Skin epidermis (tissue), 12 donors: Measurements from ENCODE around the gene IMPG1.

Experiments used
- H3K27ac ChIP-seq, 21 experiments: fragments of 200-600 bp; sonication (generic) in 11 of 21; one replicate each; pipeline ENCODE4 v1.5.0; 2020; ENCODE audit warnings: mild to moderate bottlenecking in 3 of 21, inconsistent platforms in 2 of 21, moderate library complexity in 2 of 21
- H3K4me3 ChIP-seq, 7 experiments: fragments of 200-600 bp; sonication (generic) in 2 of 7; one replicate each; pipeline ENCODE4 v1.5.0; 2020; ENCODE audit warnings: inconsistent platforms in 2 of 7, mild to moderate bottlenecking in 2 of 7, moderate library complexity in 1 of 7

Gene IMPG1, protein sequence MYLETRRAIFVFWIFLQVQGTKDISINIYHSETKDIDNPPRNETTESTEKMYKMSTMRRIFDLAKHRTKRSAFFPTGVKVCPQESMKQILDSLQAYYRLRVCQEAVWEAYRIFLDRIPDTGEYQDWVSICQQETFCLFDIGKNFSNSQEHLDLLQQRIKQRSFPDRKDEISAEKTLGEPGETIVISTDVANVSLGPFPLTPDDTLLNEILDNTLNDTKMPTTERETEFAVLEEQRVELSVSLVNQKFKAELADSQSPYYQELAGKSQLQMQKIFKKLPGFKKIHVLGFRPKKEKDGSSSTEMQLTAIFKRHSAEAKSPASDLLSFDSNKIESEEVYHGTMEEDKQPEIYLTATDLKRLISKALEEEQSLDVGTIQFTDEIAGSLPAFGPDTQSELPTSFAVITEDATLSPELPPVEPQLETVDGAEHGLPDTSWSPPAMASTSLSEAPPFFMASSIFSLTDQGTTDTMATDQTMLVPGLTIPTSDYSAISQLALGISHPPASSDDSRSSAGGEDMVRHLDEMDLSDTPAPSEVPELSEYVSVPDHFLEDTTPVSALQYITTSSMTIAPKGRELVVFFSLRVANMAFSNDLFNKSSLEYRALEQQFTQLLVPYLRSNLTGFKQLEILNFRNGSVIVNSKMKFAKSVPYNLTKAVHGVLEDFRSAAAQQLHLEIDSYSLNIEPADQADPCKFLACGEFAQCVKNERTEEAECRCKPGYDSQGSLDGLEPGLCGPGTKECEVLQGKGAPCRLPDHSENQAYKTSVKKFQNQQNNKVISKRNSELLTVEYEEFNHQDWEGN

DNA sequence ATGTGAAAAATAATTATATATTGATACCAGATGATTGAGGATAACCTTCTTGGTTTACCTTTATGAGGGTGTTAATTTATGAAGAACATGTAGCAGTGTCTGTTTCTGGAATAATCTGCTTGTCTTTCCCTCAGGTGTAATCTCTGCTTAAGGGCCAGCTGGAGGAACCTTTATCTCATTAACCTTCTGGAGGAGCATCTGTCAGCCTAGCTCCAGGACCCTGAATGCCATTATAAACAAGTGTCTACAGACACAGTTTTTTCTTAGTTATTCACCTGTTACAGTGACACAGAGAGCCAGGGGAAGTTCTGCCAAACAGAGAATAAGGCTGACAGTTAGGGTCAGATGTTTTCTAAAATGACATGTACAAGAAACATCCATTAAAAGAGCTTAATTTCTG lies at the start of gene IMPG1:
Gene IMPG1, minus strand, starts transcription at position 101 of the 400 bp plus-strand sequence. CDS start 174 bp downstream, outside the sequence.
- Histone ChIP-seq H3K27ac (no peak within 1 kb of the TSS), H3K4me3 (no peak within 1 kb of the TSS)

DNA sequence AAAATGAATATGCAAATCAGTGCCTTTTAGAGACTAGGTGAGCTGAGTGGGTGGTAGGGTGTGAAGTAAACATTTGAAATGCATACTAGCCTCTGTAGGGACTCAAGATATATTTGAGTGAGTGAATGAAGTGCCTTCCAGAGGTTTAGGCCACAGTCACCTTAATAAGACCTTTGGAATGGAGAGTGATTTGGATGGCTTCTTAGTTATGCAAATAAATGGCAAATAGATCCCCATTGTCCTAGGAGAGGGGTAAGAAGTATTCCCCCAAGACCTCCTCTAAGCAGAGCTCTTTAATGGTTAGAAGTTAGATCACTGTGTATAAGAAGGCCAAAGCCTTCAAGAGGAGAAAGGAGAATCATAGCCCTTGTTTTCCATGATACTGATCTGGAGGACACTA lies 47.8 kb upstream of the IMPG1 start:
- Histone ChIP-seq H3K4me3 (no peak overlapping the region), H3K27ac (no peak overlapping the region)

DNA sequence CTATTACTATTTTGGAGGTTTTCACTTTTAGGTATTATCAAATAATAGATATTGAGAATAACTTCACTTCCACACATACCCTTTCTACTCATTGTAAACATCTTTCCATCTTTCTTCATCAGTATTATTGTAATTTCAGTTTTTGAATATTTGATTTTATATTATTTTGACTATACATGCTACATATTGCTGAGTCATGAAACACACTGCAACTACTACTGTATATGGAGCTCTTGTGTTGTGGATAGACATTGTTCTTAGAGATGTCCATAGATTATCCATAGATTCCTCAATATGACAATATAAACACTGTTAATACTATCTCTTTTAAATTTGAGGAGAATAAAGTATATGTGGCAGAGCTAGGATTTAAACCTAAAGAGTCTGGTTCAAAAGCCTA lies 819 bp upstream of the IMPG1 start:
- no peak overlapping the region for H3K27ac ChIP-seq

DNA sequence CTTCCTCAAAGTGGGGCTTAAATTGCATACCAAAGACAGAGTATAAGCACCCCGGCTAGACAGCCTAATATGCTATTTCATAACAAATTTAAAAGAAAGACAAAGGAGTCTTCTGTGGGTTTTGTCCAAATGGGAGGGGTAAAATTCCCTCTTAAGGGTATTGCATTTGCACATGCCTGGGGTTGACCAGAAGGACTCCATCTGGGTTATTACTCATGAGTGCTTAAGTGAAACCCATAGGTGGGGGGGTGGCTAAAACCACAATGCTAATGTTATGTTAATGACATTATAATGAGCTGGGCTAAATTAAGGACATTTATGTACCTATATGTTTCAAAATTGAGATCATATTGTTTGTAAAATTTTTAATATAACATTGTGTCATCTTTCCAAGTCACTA lies 15.0 kb downstream of the IMPG1 start:
- Histone ChIP-seq H3K27ac (no peak overlapping the region), H3K4me3 (no peak overlapping the region)

More for the DNA sequence above, 819 bp upstream of the IMPG1 start:
- no peak overlapping the region for H3K4me3 ChIP-seq

DNA sequence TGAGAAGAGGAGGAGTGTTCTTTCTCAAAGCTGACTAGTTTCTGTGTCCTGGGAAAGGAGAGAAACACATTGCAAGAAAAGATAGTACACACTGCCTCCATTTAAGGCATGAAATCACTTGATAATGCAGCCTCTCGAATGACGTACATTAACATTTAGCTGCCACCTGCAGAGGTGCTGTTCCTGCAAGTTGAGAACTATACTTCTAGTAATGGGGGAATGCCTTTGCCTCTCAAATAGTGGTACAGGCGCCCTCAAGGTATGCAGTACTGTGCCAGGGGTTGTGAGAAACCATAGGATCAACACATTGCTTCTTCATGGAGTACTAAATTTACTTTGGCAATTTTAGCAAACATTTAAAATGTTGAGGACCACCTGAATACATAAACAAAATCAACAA lies 20.1 kb downstream of the IMPG1 start:
- Histone ChIP-seq H3K4me3 (no peak overlapping the region), H3K27ac (no peak overlapping the region)

DNA sequence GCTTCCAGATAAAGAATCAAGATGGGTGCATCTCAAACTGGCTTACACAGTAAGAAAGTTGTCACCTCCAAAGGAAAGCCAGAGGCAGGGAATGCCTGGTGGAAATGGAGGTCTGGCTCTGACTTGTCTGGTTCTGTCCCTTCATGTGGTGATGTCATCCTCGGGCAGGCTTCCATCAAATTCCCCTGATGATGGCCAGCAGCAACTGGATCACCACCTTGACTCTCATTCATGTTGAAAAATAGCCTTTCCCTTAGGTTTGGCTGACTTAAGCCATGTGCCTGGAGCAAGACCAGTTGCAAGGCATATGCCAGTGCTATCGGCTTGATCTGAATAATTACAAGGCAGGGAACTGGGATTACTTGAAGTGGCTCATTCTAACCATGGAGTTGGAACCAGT lies 28.8 kb downstream of the IMPG1 start:
- Histone ChIP-seq H3K4me3 (no peak overlapping the region), H3K27ac (no peak overlapping the region)

DNA sequence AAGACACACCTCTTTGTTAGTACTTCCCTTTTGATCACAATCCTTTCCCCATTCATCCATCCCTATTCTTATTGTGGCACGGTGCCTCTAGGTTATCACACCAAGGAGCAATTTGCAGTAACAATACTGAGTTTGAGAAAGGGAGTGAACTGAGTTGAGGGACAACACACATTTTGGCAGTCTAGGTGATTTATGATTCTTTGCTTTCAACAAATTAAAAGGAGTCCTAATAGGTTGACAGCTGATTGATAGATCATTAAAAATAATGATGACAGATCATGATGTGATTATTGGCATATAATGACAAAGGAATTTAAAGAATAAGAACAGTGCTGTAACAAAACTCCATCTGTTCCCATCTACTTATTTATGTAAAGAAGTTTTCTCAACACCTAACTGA lies 36.7 kb downstream of the IMPG1 start:
- Histone ChIP-seq H3K27ac (no peak overlapping the region), H3K4me3 (no peak overlapping the region)

DNA sequence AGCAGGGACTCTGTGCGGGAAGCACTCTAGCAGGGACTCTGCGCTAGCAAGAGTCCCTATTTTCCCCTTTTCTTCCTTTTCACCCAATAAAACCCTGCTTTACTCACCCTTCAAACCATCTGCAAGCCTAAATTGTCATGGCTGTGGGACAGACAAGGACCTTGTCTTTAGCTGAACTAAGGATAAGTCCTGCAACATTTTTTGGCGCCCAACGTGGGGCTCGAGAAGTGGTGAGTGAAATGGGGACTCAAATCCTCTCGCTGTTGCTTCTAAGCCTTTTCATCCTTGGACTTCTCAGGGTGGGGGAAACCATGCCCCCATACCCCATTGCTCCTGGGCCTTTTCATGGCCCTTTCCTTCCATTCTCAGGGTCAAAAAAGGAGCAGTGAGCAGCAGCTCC lies 46.4 kb downstream of the IMPG1 start:
- no peak overlapping the region for H3K27ac ChIP-seq
- no peak overlapping the region for H3K4me3 ChIP-seq

DNA sequence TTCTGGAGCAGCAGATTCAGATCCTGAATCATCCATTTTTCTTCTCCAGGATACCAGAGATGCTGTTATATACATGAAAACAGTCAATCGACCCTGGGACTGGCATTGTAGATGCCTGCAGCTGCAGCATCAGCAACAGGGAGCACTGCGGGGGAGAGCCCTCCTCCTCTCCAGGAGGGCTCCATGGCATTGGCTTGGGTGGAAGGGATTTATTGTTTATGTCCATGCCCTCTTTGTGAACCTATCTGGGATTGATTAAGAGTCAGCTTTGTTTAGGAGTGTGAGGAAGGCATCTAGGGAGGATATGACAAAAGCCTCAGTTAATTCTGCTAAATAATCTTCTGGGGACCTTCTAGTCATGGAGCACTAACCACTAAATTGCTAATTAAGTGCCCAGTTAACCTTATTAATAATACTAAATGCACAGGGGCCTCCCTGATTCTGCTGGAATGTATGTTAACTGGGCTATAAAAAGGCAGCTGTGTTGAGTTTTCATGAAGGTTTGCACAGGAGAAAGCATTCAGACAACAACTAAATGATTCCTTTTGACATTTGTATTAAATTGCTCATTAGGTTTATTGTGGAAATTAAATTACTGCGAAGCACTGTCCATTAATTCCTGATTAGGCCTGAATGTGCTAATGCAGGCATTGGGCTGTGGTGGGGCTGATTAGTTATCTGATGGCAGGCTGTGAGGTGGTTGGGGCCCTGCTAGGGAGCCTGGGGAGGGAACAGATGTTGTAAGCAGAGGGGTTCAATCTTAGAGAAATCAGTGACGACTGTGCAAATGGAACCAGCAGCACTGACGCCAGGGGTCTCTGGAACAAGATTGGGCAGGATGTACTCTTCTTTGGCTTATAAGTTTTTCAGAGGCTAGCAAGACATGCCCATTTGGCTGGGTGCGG lies 57.6 kb downstream of the IMPG1 start:
- no peak overlapping the region for H3K27ac ChIP-seq
- no peak overlapping the region for H3K4me3 ChIP-seq

DNA sequence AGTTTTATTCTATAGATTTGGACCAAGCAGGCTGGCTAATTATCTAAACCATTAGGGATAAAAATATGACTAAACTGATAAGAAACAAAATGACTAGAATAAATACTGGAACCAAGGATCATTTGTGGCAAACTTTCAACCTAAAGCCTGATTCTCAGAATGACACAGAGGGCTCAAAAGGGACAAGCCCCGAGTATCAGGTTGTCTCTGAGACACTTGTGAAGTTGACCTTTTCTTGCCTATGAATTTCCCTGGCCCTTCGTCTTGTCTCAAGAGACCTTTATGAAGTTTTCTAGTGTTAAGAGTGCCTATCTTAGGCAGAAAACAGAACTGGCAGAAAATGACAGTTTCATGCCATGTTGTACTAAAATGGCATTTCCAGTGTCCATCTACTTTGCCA lies 68.3 kb downstream of the IMPG1 start:
- Histone ChIP-seq H3K27ac (no peak overlapping the region), H3K4me3 (no peak overlapping the region)

DNA sequence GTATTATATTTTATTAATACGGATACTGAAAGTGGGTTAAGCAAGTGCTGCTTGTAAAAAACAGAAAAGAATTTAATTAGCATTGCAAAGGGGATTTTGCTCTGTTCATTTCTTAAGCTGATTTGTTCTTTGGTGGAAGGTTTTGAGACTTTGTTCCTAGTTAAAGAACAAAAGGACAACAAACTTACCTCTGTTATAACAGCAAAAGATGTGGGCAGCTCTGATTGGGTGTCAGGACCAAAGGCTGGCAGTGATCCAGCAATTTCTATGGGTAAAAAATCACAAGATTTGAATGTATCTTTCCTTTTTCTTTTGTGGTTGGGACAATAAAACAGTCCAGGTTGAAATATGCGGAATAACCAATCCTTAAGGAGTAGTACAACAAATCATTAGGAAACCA lies 68.8 kb downstream of the IMPG1 start:
- Histone ChIP-seq H3K27ac (no peak overlapping the region), H3K4me3 (no peak overlapping the region)

DNA sequence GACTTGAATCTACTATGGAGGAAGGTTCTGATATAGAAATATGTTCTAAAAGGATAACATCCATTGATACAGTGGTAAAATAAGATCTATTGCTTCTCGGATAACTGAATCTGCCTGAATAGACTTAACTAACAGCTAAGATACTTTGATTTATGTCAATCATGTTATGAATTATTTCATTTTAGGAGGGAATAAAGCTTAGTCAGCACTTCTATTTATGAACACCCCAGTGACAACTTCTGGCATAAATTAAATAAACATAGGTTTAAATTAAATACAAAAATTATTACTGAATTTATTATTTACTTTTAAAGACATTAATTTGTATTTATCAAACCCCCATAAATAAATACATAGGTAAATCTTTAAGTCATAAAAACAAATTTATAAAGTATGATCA lies 69.3 kb downstream of the IMPG1 start:
- Histone ChIP-seq H3K4me3 (no peak overlapping the region), H3K27ac (no peak overlapping the region)

DNA sequence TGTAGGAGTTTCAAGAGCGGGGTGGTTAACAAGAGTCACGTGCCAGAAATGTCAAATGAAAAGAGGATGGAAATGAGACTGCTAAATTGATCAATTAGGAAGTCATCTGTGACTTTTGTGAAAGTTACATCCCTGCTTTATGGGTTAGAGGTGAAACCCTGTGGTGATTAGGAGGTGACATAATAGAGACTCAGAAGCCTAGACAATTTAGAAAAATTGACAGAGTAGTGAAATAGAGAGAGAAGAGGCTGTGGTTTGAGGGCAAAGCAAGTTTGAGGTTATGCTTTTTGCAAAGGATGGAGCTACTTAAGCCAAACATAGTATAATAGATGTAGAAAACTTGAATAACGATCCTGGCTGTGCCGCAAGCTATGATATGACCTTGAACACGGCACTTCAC lies 71.8 kb downstream of the IMPG1 start:
- Histone ChIP-seq H3K27ac (no peak overlapping the region), H3K4me3 (no peak overlapping the region)

DNA sequence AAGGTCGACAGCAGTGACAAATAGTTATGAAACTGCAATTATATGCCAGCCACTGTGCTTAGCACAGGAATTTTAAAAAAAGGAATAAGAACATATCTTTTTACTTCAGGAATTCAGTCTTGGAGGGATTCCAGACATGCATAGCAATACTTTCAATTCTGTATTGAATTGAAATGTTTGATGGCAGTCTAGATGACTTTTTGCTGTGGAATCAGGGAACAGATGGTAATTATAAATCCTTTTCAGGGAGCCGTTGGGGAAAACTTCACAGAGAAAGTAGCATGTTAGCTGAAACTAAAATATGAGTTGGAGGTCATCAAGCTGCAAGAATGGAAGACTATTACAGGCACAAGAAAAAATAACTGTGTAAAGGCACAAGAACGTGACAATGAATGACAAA lies 74.8 kb downstream of the IMPG1 start:
- no peak overlapping the region for H3K4me3 ChIP-seq
- no peak overlapping the region for H3K27ac ChIP-seq

DNA sequence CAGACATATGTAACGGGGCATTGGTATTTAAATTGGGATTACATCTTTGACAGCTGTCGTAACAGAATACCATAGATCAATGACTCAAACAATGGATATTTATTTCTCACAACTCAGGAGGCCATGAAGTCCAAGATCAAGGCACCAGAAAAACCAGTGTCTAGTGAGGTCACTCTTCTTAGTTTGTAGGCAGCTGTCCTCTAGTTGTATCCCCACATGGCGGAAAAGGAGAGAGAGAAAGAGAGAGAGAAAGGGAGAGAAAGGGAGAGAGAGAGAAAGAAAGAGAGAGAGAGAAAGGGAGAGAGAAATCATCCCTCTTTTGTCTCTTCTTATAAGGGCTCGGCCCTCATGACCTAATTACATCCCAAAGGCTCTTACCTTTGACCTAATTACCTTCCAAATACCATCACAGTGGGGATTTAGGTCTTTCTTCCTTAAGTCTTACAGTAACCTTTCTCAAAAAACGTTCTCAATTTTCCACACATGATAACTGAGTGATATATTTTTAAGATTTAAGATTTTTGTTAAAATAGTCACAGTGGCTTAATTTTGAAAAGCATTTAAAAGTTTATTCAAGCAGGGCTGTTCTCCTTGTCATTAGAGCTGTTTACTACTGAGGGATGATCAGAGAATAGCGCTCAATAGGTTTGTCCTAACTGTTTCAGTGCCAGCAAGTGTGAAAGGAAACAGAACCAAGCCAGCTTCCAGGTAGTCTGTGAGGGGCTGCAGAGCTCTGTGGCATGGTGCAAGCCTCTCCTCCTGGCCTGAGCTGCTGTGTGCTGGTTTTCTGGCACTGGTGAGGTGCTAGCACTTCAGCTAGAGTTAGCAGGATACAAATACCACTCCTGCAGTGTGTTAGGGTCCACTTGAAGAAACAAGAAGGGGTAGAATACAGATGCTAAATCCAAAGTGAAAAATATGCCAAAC lies 79.0 kb downstream of the IMPG1 start:
- no peak overlapping the region for H3K4me3 ChIP-seq

DNA sequence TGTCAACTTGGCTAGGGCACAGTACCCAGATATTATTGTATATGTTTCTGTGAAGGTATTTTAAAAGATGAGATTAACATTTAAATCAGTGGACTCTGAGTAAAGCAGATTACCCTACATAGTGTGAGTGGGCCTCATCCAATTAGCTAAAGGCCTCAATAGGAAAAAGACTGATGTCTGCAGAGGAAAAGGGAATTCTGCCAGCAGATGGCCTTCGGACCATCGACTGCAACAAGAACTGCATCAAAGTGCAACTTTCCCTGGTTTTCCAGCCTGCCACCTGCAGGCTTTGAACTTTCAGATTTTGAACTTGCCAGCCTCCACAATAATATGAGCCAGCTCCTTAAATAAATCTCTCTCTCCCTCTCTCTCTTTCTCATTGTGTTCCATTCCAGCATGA lies 80.5 kb downstream of the IMPG1 start:
- no peak overlapping the region for H3K27ac ChIP-seq
- H3K4me3 ChIP-seq, result no peak overlapping the region

More for the DNA sequence above, 79.0 kb downstream of the IMPG1 start:
- no peak overlapping the region for H3K27ac ChIP-seq

DNA sequence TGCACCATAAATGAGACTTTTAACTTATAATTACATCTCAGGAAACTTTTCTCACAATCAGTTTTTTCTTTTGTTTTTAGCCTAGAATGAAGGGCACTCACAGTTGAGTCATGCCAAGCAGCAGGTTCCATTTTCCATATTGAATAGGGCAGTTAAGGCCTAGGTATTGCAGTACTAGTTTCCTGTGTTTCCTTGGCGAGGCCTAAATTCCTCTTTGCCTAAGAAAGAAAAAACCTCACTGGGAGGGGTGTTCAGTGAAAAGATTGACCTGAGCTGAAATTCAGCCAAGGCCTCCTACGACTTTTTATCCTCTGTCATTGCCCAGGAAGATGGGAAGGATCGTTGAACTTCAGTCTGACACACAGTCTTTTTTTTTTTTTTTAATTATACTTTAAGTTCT lies 85.5 kb downstream of the IMPG1 start:
- Histone ChIP-seq H3K4me3 (no peak overlapping the region), H3K27ac (no peak overlapping the region)

DNA sequence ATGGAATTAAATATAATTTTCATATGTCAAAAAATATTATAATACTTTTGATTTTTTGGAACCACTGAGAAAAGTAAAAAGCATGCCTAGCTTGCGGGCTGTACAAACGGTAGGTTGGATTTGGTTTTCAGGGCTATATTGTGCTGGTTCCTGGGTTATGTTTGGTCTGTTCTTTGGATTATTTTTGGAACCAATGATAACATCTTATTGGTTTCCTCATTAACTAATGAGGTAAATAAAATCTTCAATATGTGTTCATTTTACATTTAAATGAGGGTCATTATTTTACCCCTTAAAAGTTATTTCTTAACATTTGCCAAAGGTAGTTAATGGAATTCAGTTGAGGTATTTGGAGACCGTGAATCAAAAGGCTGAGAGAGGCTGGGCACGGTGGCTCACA lies 96.6 kb downstream of the IMPG1 start:
- Histone ChIP-seq H3K4me3 (no peak overlapping the region), H3K27ac (no peak overlapping the region)

DNA sequence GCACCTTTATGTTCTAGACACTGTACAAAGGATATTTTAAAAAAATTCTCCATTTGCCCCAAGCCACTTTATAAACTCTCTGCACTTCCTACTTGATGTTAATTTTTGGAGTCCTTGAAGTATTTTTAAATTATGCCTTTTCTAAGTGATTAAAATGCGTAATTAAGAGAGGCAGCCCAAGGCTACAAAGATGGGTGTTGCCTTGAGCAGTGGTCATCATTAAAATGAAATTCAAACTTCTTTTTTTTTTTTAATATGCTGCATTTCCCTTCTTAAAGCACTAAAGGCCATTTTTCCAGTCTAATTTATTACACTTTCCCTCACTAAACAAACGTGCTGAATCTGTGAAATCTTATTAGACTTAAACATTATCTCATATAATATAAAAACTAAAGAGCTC lies 102.4 kb downstream of the IMPG1 start:
- Histone ChIP-seq H3K4me3 (no peak overlapping the region), H3K27ac (no peak overlapping the region)
